GM18907 (cell line): ENCODE measurements around the gene TCF7L2.

Experiments
- ATAC-seq: cut with Tn5 transposase; IDR thresholded peaks from one replicate; pipeline ENCODE4 v1.9.1; 2021; ENCODE audit warnings: mild to moderate bottlenecking, moderate library complexity; ENCODE audit not compliant: unreplicated experiment

TCF7L2 gene

GRCh38 chr10:113042868-113043267, 92.8 kb downstream of the TCF7L2 start:
- ATAC-seq = no peak

DNA sequence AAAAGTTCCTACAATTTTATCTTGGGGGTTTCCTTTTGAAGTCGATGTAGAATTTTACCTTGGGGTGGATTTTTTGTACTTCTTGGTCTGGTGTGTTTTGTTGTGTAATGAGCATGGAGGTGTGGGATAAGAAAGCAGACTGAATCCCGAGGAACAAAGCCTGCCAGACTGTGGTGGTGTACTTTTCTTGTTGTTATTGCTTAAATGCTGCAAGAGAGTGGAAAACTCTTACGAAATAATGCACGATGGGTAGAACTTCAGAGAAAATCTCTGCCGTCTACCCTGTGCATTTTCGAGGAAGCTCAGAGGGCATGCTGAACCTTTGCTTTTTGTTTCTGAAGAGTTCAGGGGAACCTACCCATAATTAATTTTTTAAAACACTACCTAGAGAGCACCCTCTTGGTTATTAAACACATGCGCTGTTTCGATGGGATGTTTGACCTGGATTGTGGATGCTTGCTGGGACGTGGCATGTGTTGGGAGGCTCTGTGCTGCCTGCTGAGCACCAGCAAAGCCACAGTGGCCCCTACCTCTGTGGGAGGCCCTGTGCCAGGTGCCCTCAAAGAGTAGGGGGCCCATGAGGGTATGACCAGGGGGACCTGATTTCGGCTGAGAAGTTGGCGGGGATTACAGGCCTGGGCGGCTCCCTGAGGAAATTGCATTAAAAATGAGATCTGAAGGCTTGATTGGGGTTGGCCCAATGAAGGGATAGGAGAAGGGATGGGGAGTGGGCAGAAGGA, 94.1 kb downstream of the TCF7L2 start:
- ATAC-seq = no peak

GRCh38 chr10:113045147-113046055, 95.4 kb downstream of the TCF7L2 start:
- ATAC-seq = no peak

DNA sequence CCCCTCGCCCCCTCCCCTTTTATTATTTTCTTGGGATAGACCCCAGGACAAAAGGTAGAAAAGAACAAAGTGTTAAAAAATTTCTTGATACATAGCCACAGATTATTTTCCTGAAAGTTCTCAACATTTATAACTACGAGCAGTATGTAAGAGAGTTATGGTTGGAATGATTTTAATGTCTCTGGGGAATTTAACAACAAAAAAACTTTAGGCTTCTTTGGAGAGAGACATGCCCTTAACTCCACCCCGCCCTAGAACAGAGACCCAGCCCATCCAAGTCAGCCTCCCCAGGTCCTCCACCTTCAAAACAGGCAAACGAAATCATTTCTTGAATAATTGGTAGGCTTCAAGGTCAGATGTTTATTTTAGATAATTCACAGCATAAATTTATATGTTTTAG, 97.1 kb downstream of the TCF7L2 start:
- ATAC-seq = no peak

- ATAC-seq = no peak
Measured at GRCh38 chr10:113047605-113047962, 97.5 kb downstream of the TCF7L2 start.

GRCh38 chr10:113047963-113048781, 98.1 kb downstream of the TCF7L2 start:
- no peak for ATAC-seq

- no peak for ATAC-seq
Measured at GRCh38 chr10:113049881-113050280, 99.8 kb downstream of the TCF7L2 start.

DNA sequence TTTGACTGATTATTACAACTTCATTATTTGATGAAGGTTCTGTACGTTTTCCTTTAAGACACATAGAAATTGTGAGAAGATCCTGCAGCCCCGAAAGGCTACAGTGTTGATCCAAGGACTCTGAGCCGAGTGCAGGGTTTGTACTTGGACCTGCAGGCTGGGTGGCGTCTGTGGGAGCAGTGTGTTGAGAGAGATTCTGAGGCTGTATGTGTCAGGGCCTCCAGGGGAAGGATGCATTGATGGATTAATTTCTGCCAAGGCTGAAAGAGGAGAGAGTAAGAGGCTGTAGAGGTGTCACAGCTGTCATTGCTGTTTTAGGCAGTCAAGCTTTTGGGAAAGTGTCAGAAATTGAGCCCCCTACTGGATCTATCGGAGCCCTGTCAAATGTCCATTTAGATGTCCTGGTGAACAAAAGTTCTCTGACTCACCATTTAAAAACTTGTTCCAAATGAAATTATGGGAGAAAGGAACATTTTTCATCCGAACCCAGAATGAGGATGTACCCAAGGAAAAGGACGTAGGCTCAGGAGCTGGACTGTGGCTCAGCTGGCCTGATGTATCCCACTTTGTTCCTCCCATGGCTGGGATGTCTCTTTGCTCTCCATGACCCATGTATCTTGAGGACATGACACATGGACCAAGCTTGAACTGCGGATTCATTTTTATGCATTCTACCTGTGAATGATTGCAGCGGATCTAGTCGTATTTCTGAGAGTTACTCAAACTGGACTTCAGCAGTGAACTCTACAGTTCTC, 102.2 kb downstream of the TCF7L2 start:
- no peak for ATAC-seq

GRCh38 chr10:113053091-113053490, 103.0 kb downstream of the TCF7L2 start:
- no peak for ATAC-seq

GRCh38 chr10:113053881-113054280, 103.8 kb downstream of the TCF7L2 start:
- no peak for ATAC-seq

DNA sequence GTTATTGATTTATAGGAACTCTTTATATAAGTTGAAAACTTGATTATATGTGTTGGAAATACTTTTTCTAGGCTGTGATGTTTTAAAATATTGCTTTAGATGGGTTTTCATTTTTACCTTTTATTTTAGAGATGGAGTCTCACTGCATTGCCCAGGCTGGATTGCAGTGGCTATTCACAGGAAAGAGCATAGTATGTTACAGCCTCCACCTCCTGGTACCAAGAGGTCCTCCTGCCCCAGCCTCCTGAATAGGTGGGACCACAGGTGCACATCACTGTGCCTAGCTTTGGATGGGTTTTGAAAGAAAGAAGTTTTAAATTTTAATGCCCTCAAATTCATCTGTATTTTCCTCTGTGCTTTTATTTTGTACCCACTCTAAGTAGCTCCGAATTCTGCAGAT, 105.4 kb downstream of the TCF7L2 start:
- no peak for ATAC-seq

DNA sequence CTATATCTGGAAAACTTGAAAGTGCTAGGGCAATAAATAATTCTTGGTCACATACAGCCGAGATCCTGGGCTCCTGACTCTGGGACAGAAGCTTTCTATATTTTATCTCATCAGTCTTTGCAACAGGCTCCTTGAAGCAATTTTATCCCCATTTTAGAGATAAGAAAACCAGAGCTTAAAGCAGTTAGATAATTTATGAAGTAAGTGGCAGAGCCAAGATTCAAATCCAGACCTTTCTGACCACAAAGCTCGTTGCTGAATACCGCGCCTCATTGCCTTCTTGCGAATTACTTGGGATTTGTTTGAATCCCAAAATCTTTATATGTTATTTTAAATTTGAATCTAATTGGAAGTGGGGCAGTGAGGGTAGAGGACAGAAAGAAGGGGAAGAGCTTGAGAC, 106.0 kb downstream of the TCF7L2 start:
- ATAC-seq = no peak

DNA sequence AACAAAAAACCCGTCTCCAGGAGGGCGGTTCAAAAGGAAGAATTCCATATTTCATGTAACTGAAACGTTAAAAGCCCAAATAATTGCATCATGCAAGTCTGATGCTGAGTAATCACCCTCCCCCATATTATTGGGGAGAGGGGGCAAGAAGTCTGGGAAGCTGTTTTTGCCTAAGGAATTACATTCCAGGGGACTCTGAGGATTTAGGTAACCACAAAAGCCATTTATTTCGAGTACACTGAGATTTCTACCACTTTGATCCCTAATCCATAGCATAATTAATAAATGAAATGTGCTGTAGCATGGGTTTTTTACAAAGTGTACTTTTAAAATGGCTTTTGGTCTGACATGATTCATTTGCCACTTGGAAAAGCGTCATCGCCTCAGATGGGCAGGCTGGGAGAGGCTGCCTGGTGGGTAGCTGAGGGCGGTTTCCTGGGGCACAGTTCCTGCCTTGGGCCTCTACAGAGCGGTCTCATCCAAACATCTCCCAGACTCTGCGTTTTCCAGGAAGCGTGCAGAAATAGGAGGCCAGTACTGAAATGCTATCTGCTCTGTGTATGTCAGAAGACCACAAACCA, 106.5 kb downstream of the TCF7L2 start:
- ATAC-seq = no peak

DNA sequence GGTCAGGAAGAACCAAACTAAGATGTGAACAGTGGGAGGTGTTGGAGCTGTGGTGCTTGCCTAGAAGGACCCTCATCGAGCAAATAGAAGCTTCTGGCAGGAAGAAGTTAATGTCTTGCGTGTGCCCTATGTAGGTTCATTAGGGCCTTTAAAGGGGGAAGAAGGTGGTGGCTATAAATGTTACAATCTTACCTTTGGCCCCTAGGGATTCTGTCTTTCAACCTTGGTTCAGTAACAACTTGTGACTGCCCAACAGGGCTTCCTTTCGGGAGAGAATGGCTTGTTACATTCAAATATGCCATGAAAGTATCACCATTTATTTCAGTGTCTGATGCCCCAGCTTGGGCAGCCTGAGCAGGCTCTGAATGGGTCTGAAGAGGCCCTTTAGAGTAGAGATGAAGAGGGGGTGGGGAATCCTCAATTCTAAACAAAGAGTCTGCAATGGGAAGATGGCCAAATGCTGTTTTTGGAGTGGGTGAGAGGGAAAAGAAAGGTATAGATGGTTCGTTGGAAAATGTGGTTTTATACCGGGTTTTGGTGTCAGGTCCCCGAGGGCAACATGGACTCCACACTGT, 108.0 kb downstream of the TCF7L2 start:
- no peak for ATAC-seq

DNA sequence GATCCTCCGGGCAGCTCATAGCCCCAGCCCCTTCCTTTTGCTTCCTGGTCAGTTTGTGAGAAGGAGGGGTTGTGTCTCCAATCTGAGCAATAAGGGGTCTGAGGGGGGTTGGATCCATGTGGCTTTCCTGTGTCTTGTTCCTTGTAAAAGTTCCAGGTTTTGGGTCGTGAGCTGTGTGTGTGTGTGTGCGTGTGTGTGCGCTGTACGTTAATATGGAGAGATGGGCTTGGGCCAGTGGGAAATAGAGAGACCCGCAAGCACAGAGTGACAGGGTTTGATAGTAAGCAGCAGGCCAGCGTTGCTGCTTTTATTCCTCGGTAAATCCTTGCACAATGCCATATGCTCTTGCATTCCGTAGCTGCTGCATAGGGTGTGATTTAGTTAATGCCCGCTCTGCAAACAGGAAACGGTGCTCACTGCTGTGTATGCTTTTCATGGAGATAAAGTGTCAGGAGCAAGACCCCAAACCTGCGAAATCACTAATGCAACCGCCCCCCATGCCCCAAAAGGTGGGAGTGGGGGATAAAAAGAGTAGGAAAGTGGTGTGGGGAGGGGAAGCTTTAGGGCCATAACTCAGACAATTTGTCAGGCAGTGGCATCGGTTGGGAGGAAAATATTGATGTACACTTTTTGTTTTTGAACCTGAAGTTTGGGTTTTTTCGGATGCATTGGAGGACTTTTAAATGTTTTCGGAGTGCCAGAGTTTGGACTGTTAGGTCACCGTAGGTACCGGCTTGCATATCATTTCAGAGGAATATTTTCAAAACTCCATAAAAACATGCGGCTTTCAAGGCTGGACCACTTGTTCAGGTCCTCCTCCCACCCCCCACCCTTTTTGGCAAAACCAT, 108.7 kb downstream of the TCF7L2 start:
- ATAC-seq = no peak

GRCh38 chr10:113059371-113059780, 109.3 kb downstream of the TCF7L2 start:
- ATAC-seq = no peak

- no peak for ATAC-seq
Measured at GRCh38 chr10:113060201-113061053, 110.4 kb downstream of the TCF7L2 start.

- no peak for ATAC-seq
Measured at GRCh38 chr10:113061054-113061430, 111.0 kb downstream of the TCF7L2 start.
